Spleen (tissue), 7 donors: ENCODE data around the gene MCF2L.

Experiments used
- CTCF ChIP-seq, 11 experiments: fragments of 200-600 bp in 7 of 11; fragments of 450-650 bp in 4 of 11; sonication (generic) in 4 of 11; IDR thresholded peaks in 8 of 11; conservative IDR thresholded peaks in 3 of 11; 1 replicate in 7 of 11; 2 replicates in 4 of 11; pipeline versions ENCODE4 v1.4.0 to v1.8.0; 2016 to 2021; ENCODE audit warnings: antibody characterized with exemption in 11 of 11, inconsistent platforms in 4 of 11, mild to moderate bottlenecking in 1 of 11
- POLR2A ChIP-seq, 3 donors: fragments of 450-650 bp; IDR thresholded peaks; one replicate each; pipeline ENCODE4 v1.5.1; 2017; ENCODE audit warnings: antibody characterized with exemption in 3 of 3, mild to moderate bottlenecking in 1 of 3
- POLR2AphosphoS5 ChIP-seq, 3 donors: sonication (generic); formaldehyde crosslinking; IDR thresholded peaks; one replicate each; pipeline ENCODE4 v1.5.1; 2017; ENCODE audit warnings: antibody characterized with exemption in 3 of 3
- donor health status: DM: no; HTN: no; CAD: no; lungs with moderate emphysema.
- donor health status: DM: no; HTN: no; CAD: no.
- donor health status: DM: no; HTN: no; CAD: no.

- TF ChIP-seq CTCF (IDR thresholded peaks at IDR 0.05 in 8 of 11, conservative IDR thresholded peaks at IDR 0.05 in 3 of 11) (no peak), POLR2A (IDR thresholded peaks at IDR 0.05) (no peak), POLR2AphosphoS5 (IDR thresholded peaks at IDR 0.05) (no peak)
These were observed 90.9 kb downstream of the MCF2L start for GRCh38 chr13:113059891-113060290.
